WTC11 (cell line): ENCODE data around the gene PPM1N. TPM values are rescaled to one million over a fixed set of nuclear protein-coding genes. Genes with fewer than 3 reads are reported as not detected.

Source experiments
- AFF4 ChIP-seq: sonication (generic); formaldehyde crosslinking; IDR thresholded peaks from 2 replicates; pipeline ENCODE4 v1.8.1; 2023; ENCODE audit warnings: mild to moderate bottlenecking, missing genetic modification reagents, borderline replicate concordance
- ATF2 ChIP-seq: sonication (generic); formaldehyde crosslinking; IDR thresholded peaks from 2 replicates; pipeline ENCODE4 v1.8.1; 2022; ENCODE audit warnings: low read depth, missing genetic modification reagents, borderline replicate concordance
- FOXP1 ChIP-seq: sonication (generic); formaldehyde crosslinking; IDR thresholded peaks from 2 replicates; pipeline ENCODE4 v1.8.0; 2022; ENCODE audit warnings: missing genetic modification reagents, mild to moderate bottlenecking, moderate library complexity, borderline replicate concordance
- GTF2I ChIP-seq: fragments of 250-450 bp; sonication (Bioruptor Pico); conservative IDR thresholded peaks from 2 replicates; pipeline ENCODE4 v1.4.0; 2021; ENCODE audit warnings: mild to moderate bottlenecking
- IRF1 ChIP-seq: sonication (generic); formaldehyde crosslinking; IDR thresholded peaks from 2 replicates; pipeline ENCODE4 v1.8.0; 2023; ENCODE audit warnings: missing genetic modification reagents
- JUN ChIP-seq: sonication (generic); formaldehyde crosslinking; IDR thresholded peaks from 2 replicates; pipeline ENCODE4 v1.8.0; 2023; ENCODE audit warnings: mild to moderate bottlenecking, missing genetic modification reagents
- MAX ChIP-seq: sonication (generic); formaldehyde crosslinking; IDR thresholded peaks from 2 replicates; pipeline ENCODE4 v1.8.0; 2022; ENCODE audit warnings: mild to moderate bottlenecking, missing genetic modification reagents
- MLX ChIP-seq: sonication (generic); formaldehyde crosslinking; IDR thresholded peaks from 2 replicates; pipeline ENCODE4 v1.8.1; 2023; ENCODE audit warnings: mild to moderate bottlenecking, missing genetic modification reagents, moderate library complexity
- PREB ChIP-seq: sonication (generic); formaldehyde crosslinking; IDR thresholded peaks from 2 replicates; pipeline ENCODE4 v1.8.1; 2022; ENCODE audit warnings: mild to moderate bottlenecking, missing genetic modification reagents, moderate library complexity, borderline replicate concordance
- SP1 ChIP-seq: sonication (generic); formaldehyde crosslinking; conservative IDR thresholded peaks from 2 replicates; pipeline ENCODE4 v1.8.1; 2022; ENCODE audit warnings: missing genetic modification reagents
- TCF7 ChIP-seq: sonication (generic); formaldehyde crosslinking; IDR thresholded peaks from 2 replicates; pipeline ENCODE4 v1.8.0; 2022; ENCODE audit warnings: mild to moderate bottlenecking, low read depth, missing genetic modification reagents, moderate library complexity
- ZNF396 ChIP-seq: fragments of 250-450 bp; sonication (Bioruptor Pico); IDR thresholded peaks from 2 replicates; pipeline ENCODE4 v1.8.0; 2021; ENCODE audit warnings: mild to moderate bottlenecking, moderate library complexity, borderline replicate concordance
- ZNF416 ChIP-seq: fragments of 250-450 bp; sonication (Bioruptor Pico); IDR thresholded peaks from 2 replicates; pipeline ENCODE4 v1.9.0; 2021; ENCODE audit warnings: mild to moderate bottlenecking, inconsistent platforms
- ZNF423 ChIP-seq: fragments of 250-450 bp; sonication (Bioruptor Pico); IDR thresholded peaks from 2 replicates; pipeline ENCODE4 v2.1.2; 2022; ENCODE audit warnings: mild to moderate bottlenecking, moderate library complexity
- total RNA-seq: library from RNA; stranded (reverse); gene quantifications from 3 replicates; pipeline ENCODE4 v1.2.3, GENCODE V29; 2021
- TF ChIP-seq, protein P1 (sequence below): sonication (generic); formaldehyde crosslinking; IDR thresholded peaks from 2 replicates; pipeline ENCODE4 v1.8.1; 2022; ENCODE audit warnings: mild to moderate bottlenecking, moderate library complexity, missing genetic modification reagents
- TF ChIP-seq, protein P2 (sequence below): sonication (generic); formaldehyde crosslinking; IDR thresholded peaks from 2 replicates; pipeline ENCODE4 v1.8.1; 2022; ENCODE audit warnings: missing genetic modification reagents, borderline replicate concordance
- TF ChIP-seq, protein P3 (sequence below): sonication (generic); formaldehyde crosslinking; IDR thresholded peaks from 2 replicates; pipeline ENCODE4 v1.8.1; 2023; ENCODE audit warnings: mild to moderate bottlenecking, missing genetic modification reagents
- TF ChIP-seq, protein P4 (sequence below): fragments of 250-450 bp; sonication (Bioruptor Pico); conservative IDR thresholded peaks from 2 replicates; pipeline ENCODE4 v1.9.0; 2021; ENCODE audit warnings: mild to moderate bottlenecking

Gene PPM1N
- total RNA-seq, 1 experiment from 2014 or later: 10.3 TPM

DNA sequence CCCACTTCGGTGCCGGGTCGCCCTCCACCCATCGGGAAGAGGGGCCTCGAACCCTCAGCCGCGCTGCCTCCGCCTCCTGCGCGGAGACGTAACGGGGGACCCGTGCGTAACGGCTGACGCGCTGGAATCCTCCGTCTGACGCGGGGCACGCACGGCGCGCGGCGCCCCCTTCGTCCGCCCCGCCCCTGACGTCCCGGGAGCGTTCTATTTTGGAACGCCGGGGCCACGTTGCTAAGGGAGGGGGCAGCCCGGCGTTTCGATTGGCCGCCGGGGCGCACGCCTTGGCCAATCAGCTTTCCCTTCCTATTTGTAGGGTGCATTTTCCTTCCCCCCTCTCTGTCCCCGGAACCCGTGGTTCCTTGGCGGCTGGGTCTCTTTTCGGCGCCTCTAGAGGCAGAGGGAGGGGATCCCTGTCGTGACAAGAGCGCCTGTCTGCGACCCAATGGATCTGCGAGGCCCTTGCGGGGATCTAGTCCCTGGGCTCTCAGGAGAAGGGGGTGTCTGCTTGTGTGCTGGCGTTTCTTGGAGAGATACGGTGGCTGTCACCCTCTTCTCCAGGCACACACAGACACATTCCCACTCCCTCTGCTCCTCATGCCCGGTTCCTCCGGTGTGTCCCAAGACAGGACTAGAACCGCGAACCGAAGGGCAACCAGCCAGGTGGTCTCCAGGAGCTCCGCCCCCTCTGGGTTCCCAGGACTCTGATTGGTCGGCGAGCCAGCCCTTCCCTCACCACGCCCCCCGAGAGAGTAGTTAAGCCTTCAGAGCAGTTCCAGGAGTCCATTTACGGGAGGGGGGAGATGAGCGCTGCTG lies 28.9 kb upstream of the PPM1N start (continued):
- no peak for TF ChIP-seq JUN
- TF ChIP-seq, protein P1, sequence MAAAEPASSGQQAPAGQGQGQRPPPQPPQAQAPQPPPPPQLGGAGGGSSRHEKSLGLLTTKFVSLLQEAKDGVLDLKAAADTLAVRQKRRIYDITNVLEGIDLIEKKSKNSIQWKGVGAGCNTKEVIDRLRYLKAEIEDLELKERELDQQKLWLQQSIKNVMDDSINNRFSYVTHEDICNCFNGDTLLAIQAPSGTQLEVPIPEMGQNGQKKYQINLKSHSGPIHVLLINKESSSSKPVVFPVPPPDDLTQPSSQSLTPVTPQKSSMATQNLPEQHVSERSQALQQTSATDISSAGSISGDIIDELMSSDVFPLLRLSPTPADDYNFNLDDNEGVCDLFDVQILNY (CRISPR knock-in tag): no peak
- no peak for TF ChIP-seq FOXP1 (CRISPR knock-in tag)
- no peak for TF ChIP-seq AFF4
- TF ChIP-seq, protein P2, sequence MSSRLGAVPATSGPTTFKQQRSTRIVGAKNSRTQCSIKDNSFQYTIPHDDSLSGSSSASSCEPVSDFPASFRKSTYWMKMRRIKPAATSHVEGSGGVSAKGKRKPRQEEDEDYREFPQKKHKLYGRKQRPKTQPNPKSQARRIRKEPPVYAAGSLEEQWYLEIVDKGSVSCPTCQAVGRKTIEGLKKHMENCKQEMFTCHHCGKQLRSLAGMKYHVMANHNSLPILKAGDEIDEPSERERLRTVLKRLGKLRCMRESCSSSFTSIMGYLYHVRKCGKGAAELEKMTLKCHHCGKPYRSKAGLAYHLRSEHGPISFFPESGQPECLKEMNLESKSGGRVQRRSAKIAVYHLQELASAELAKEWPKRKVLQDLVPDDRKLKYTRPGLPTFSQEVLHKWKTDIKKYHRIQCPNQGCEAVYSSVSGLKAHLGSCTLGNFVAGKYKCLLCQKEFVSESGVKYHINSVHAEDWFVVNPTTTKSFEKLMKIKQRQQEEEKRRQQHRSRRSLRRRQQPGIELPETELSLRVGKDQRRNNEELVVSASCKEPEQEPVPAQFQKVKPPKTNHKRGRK: no peak
- TF ChIP-seq ATF2 (CRISPR knock-in tag): no peak
- TF ChIP-seq GTF2I (CRISPR knock-in tag): no peak
- TF ChIP-seq, protein P3, sequence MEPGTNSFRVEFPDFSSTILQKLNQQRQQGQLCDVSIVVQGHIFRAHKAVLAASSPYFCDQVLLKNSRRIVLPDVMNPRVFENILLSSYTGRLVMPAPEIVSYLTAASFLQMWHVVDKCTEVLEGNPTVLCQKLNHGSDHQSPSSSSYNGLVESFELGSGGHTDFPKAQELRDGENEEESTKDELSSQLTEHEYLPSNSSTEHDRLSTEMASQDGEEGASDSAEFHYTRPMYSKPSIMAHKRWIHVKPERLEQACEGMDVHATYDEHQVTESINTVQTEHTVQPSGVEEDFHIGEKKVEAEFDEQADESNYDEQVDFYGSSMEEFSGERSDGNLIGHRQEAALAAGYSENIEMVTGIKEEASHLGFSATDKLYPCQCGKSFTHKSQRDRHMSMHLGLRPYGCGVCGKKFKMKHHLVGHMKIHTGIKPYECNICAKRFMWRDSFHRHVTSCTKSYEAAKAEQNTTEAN: no peak
- no peak for TF ChIP-seq MLX (CRISPR knock-in tag)
- TF ChIP-seq SP1: peak; percentile 86
- no peak for TF ChIP-seq TCF7 (CRISPR knock-in tag)
- TF ChIP-seq, protein P4, sequence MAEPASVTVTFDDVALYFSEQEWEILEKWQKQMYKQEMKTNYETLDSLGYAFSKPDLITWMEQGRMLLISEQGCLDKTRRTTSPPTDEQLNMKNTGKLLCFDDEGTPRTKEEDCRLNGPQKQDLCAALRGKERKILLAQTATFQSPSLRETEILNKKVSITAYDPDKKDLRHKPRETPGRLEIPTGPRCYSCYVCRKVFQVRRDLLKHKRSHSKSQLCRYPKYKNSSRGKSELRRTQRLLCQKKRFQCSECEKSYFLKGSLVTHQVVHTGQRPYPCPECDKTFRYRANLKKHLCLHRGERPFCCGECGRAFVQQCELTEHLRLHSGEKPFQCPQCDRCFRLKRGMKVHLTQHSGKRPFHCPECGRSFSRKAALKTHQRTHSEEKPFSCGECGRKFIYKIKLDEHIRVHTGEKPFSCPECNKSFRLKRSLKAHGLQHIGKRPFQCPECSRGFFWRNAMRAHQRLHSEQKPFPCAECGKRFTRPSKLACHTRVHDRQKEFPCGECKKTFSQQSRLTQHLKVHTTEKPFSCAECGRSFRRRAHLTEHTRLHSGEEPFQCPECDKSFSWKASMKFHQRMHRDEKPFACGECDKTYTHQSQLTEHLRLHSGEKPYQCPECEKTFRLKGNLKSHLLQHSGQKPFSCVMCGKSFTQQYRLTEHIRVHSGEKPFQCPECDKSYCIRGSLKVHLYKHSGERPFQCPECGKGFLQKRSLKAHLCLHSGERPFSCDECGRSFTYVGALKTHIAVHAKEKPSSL (CRISPR knock-in tag): no peak
- TF ChIP-seq ZNF416 (CRISPR knock-in tag): peak; percentile 59; the same call in 1 of the 2 replicates
- peak; percentile 57; the same call in 1 of the 2 replicates for TF ChIP-seq MAX (CRISPR knock-in tag)
- TF ChIP-seq ZNF396 (CRISPR knock-in tag): no peak
- TF ChIP-seq IRF1 (CRISPR knock-in tag): peak; percentile 21; the same call in 1 of the 2 replicates
- TF ChIP-seq ZNF423 (CRISPR knock-in tag): no peak
- TF ChIP-seq PREB (CRISPR knock-in tag): no peak
